PC-3 (cell line): ENCODE results near the gene SLC25A11. TPM values are rescaled to one million over a fixed set of nuclear protein-coding genes. Genes with fewer than 3 reads are reported as not detected.
A peak's percentile ranks its signal among the peaks of the same experiment; 100 is the strongest.

Source experiments
- ATAC-seq: fragments of 200-7000 bp; cut with Tn5 transposase; 2 replicates; pipeline ENCODE4 v1.9.1; 2020; ENCODE audit warnings: mild to moderate bottlenecking, moderate library complexity
- BruUV-seq: library from RNA; stranded (reverse); fragments of 400-500 nt; replicated peaks from 2 replicates; lab custom pipeline; 2021; lab: Mats Ljungman, UMichigan
- CTCF ChIA-PET: fragments of 300-600 bp; sonication (Branson Sonifier 250); formaldehyde crosslinking; loops from one replicate; lab custom pipeline; 2022; ENCODE audit warnings: antibody characterized with exemption; lab: Charles Lee
- POLR2A ChIA-PET: fragments of 300-600 bp; sonication (Branson Sonifier 250); formaldehyde crosslinking; loops from one replicate; lab custom pipeline; 2022; ENCODE audit warnings: antibody characterized with exemption; ENCODE audit not compliant: unreplicated experiment; lab: Charles Lee
- DNase-seq: peaks from one replicate; pipeline ENCODE4 v3.0.0-alpha.2; 2015
- H2AFZ ChIP-seq: fragments of 300-600 bp; sonication (generic); 2 replicates; pipeline ENCODE4 v1.6.0; 2016; ENCODE audit warnings: antibody characterized with exemption, low read length
- H3F3A ChIP-seq: fragments of 300-600 bp; sonication (generic); one replicate; pipeline ENCODE4 v1.6.0; 2017; ENCODE audit warnings: antibody characterized with exemption, low read length, control low read depth, mild to moderate bottlenecking; ENCODE audit not compliant: unreplicated experiment
- H3K27ac ChIP-seq: fragments of 300-600 bp; sonication (generic); 2 replicates; pipeline ENCODE4 v1.5.1; 2016; ENCODE audit warnings: mild to moderate bottlenecking, low read length
- H3K27me3 ChIP-seq: fragments of 300-600 bp; sonication (generic); 2 replicates; pipeline ENCODE4 v1.6.1; 2016; ENCODE audit warnings: low read length, mixed read lengths
- H3K36me3 ChIP-seq: fragments of 300-600 bp; sonication (generic); 2 replicates; pipeline ENCODE4 v1.6.1; 2016; ENCODE audit warnings: low read depth, mixed run types, low read length, mixed read lengths
- H3K4me1 ChIP-seq: fragments of 300-600 bp; sonication (generic); 2 replicates; pipeline ENCODE4 v1.5.1; 2016; ENCODE audit warnings: low read length; ENCODE audit not compliant: insufficient read depth
- H3K4me2 ChIP-seq: fragments of 300-600 bp; sonication (generic); 2 replicates; pipeline ENCODE4 v1.6.0; 2016; ENCODE audit warnings: low read length
- H3K4me3 ChIP-seq: fragments of 300-600 bp; sonication (generic); 2 replicates; pipeline ENCODE4 v1.5.1; 2016; ENCODE audit warnings: mild to moderate bottlenecking, low read length, mixed read lengths
- H3K79me2 ChIP-seq: fragments of 300-600 bp; sonication (generic); 2 replicates; pipeline ENCODE4 v1.6.1; 2017; ENCODE audit warnings: low read length, mixed read lengths
- H3K9ac ChIP-seq: fragments of 300-600 bp; sonication (generic); 2 replicates; pipeline ENCODE4 v1.6.0; 2016; ENCODE audit warnings: mild to moderate bottlenecking, low read length
- H3K9me2 ChIP-seq: fragments of 300-600 bp; sonication (generic); replicated peaks from 2 replicates; pipeline ENCODE4 v1.6.1; 2016; ENCODE audit warnings: mixed run types, low read length, mixed read lengths
- H3K9me3 ChIP-seq: fragments of 300-600 bp; sonication (generic); 2 replicates; pipeline ENCODE4 v1.6.1; 2016; ENCODE audit warnings: low read length, mixed read lengths
- H4K20me1 ChIP-seq: fragments of 300-600 bp; sonication (generic); 2 replicates; pipeline ENCODE4 v1.6.1; 2016; ENCODE audit warnings: low read length, mixed read lengths
- CTCF ChIP-seq: fragments of 300-600 bp; sonication (generic); conservative IDR thresholded peaks from 2 replicates; pipeline ENCODE4 v1.5.1; 2017; ENCODE audit warnings: antibody characterized with exemption, low read depth, mild to moderate bottlenecking, low read length
- EZH2 ChIP-seq: fragments of 300-600 bp; sonication (generic); IDR thresholded peaks from one replicate; pipeline ENCODE4 v1.6.1; 2017; ENCODE audit warnings: antibody characterized with exemption, mild to moderate bottlenecking, low read length; ENCODE audit not compliant: unreplicated experiment
- EZH2phosphoT487 ChIP-seq: fragments of 300-600 bp; sonication (generic); IDR thresholded peaks from 2 replicates; pipeline ENCODE4 v1.6.1; 2018; ENCODE audit warnings: mild to moderate bottlenecking, antibody characterized with exemption, low read length, borderline replicate concordance
- intact Hi-C: fragments of 100-400 bp; cut with micrococcal nuclease; formaldehyde crosslinking; loops from 2 replicates; pipeline ENCODE4 v1.9.0; 2023
- total RNA-seq: library from RNA; depleted of rRNA; stranded (reverse); fragments of >200 nt; gene quantifications from 2 replicates; pipeline ENCODE4 v1.2.3, GENCODE V29; 2014

Gene SLC25A11
- total RNA-seq, 1 experiment from 2014 or later, result 72.1 TPM

DNA sequence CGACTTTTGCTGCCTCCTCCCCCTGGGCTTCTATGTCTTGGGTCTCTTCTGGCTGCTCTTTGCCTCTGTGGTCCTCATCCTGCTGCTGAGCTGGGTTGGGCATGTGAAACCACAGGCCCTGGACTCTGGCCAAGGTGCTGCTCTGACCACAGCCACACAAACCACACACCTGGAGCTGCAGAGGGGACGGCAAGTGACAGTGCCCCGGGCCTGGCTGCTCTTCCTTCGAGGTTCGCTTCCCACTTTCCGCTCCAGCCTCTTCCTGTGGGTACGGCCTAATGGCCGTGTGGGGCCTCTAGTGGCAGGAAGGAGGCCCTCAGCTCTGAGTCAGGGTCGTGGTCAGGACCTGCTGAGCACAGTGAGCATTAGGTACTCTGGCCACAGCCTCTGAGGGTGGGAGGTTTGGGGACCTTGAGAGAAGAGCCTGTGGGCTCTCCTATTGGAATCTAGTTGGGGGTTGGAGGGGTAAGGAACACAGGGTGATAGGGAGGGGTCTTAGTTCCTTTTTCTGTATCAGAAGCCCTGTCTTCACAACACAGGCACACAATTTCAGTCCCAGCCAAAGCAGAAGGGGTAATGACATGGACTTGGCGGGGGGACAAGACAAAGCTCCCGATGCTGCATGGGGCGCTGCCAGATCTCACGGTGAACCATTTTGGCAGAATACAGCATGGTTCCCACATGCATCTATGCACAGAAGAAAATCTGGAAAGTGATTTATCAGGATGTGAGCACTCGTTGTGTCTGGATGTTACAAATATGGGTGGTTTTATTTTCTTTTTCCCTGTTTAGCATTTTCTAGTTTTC is 5.5 kb downstream of the SLC25A11 start:
- Histone ChIP-seq H3K36me3 (peaks cover 10% of the 10 kb centered on the region; the same call in 1 of the 2 replicates), H3K27me3 (no peaks in the 10 kb centered on the region), H2AFZ (peak overlapping the region; percentile 9; the same call in 1 of the 2 replicates), H3K9me3 (no peaks in the 10 kb centered on the region), H3K79me2 (peaks cover 17% of the 10 kb centered on the region), H3K4me2 (peak overlapping the region; percentile 13), H4K20me1 (no peaks in the 10 kb centered on the region), H3K4me3 (no peak overlapping the region), H3K9ac (no peak overlapping the region), H3F3A (no peaks in the 10 kb centered on the region), H3K27ac (no peak overlapping the region), H3K4me1 (peaks cover 14% of the 10 kb centered on the region), H3K9me2 (no peaks in the 10 kb centered on the region)
- CTCF ChIA-PET, result interaction anchor here (0.6 to 0.9 kb wide), 2 partner anchors 26 to 1412 kb away, joined by 5 to 8 read pairs; no protein-coding TSS in a partner anchor
- DNase-seq (peak; percentile 71), ATAC-seq (peak; percentile 87)
- POLR2A ChIA-PET, result no interaction called here
- intact Hi-C loops, result no loop called here
- TF ChIP-seq EZH2phosphoT487 (no peak), CTCF (peak; percentile 51), EZH2 (no peak)
- BruUV-seq, result no TSS peak

DNA sequence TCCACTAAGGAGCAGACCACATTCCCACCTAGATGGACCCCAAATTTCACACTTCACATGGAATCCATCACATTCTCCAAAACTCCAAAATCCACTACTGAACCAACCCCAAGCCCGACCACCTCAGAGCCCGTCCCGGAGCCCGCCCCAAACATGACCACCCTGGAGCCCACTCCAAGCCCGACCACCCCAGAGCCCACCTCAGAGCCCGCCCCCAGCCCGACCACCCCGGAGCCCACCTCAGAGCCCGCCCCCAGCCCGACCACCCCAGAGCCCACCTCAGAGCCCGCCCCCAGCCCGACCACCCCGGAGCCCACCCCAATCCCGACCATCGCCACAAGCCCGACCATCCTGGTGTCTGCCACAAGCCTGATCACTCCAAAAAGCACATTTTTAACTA is 6.2 kb downstream of the SLC25A11 start:
- no peak overlapping the region for H2AFZ ChIP-seq
- H3K4me3 ChIP-seq, result no peak overlapping the region
- peaks cover 10% of the 10 kb centered on the region; the same call in 1 of the 2 replicates for H3K36me3 ChIP-seq
- intact Hi-C loops, result no loop called here
- ChIA-PET POLR2A (no interaction called here), CTCF (interaction anchor here (0.6 to 0.9 kb wide), 2 partner anchors 25 to 1411 kb away, joined by 5 to 8 read pairs; no protein-coding TSS in a partner anchor)
- H3K27me3 ChIP-seq, result no peaks in the 10 kb centered on the region
- no peak overlapping the region for H3K27ac ChIP-seq
- H3K4me1 ChIP-seq, result peaks cover 10% of the 10 kb centered on the region
- H3F3A ChIP-seq, result no peaks in the 10 kb centered on the region
- H4K20me1 ChIP-seq, result no peaks in the 10 kb centered on the region
- H3K79me2 ChIP-seq, result peaks cover 10% of the 10 kb centered on the region
- BruUV-seq, result no TSS peak
- H3K9me2 ChIP-seq, result no peaks in the 10 kb centered on the region
- TF ChIP-seq EZH2phosphoT487 (no peak), EZH2 (no peak), CTCF (no peak)
- no peaks in the 10 kb centered on the region for H3K9me3 ChIP-seq
- peak overlapping the region; percentile 13; the same call in 1 of the 2 replicates for H3K4me2 ChIP-seq
- ATAC-seq (no peak), DNase-seq (no peak)
- no peak overlapping the region for H3K9ac ChIP-seq
